WERI-Rb-1 (cell line): ENCODE results near the gene BMPR1A.
A peak's percentile ranks its signal among the peaks of the same experiment; 100 is the strongest.

Source experiments
- DNase-seq: peaks from one replicate; pipeline ENCODE4 v3.0.0-alpha.2; 2020
- H3K27ac ChIP-seq: fragments of 250-450 bp; sonication (Bioruptor Pico); 2 replicates; pipeline ENCODE4 v1.5.1; 2020; ENCODE audit warnings: mild to moderate bottlenecking, moderate library complexity
- H3K27me3 ChIP-seq: fragments of 250-450 bp; sonication (Bioruptor Pico); 2 replicates; pipeline ENCODE4 v1.5.1; 2021; ENCODE audit warnings: mild to moderate bottlenecking, low read depth, moderate library complexity; ENCODE audit not compliant: insufficient read depth, severe bottlenecking
- H3K36me3 ChIP-seq: fragments of 250-450 bp; sonication (Bioruptor Pico); 2 replicates; pipeline ENCODE4 v1.5.1; 2020; ENCODE audit warnings: mild to moderate bottlenecking, moderate library complexity
- H3K4me3 ChIP-seq: 2 replicates; pipeline ENCODE4 v1.5.1; 2011; ENCODE audit warnings: low read depth, mild to moderate bottlenecking, control low read depth, low read length
- H3K9me3 ChIP-seq: fragments of 250-450 bp; sonication (Bioruptor Pico); 2 replicates; pipeline ENCODE4 v1.5.1; 2021; ENCODE audit warnings: mild to moderate bottlenecking, moderate library complexity; ENCODE audit not compliant: severe bottlenecking
- CTCF ChIP-seq: IDR thresholded peaks from 2 replicates; pipeline ENCODE4 v1.5.1; 2011; ENCODE audit warnings: low read depth, mild to moderate bottlenecking, control low read depth, inconsistent platforms, low read length

BMPR1A gene

GRCh38 chr10:86962981-86963310, 206.5 kb downstream of the BMPR1A start:
- DNase-seq, result no peak
- TF ChIP-seq CTCF, result no peak

DNA sequence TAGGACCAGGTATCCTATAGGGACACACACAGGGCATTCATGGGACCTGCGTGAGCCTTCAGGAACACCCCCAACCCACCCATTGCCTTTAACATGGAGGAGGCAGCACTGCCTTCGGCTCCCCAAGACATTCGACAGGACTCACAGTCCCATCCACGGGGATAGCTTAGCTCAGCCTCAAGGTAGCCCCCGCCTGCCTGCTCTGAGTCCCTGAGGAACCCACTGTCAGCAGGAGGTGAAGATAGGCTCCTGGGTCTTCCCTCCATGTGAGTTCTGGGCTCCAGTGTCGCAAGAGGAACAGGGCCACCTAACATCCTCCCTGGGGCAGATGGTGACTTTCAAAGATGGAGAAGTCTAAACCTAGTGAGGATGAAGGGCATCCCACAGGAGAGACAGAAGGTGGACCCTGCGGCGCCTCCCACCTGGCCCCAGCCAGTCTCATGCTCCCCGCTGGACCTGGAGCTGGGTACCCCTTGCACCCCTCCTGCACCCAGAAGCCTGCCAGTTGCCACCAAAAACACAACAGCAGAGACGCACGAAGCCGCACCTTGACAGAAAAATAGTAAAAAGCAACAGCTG, 207.0 kb downstream of the BMPR1A start:
- Histone ChIP-seq H3K27me3 (no peaks in the 10 kb centered on the region), H3K27ac (peak overlapping the region; percentile 53), H3K36me3 (no peaks in the 10 kb centered on the region), H3K9me3 (no peaks in the 10 kb centered on the region), H3K4me3 (no peak overlapping the region)
- DNase-seq, result no peak
- TF ChIP-seq CTCF, result no peak

More at GRCh38 chr10:86962981-86963310, 206.5 kb downstream of the BMPR1A start:
- Histone ChIP-seq H3K36me3 (no peaks in the 10 kb centered on the region), H3K27ac (no peak overlapping the region; the same call in 1 of the 2 replicates), H3K4me3 (no peak overlapping the region), H3K9me3 (no peaks in the 10 kb centered on the region), H3K27me3 (no peaks in the 10 kb centered on the region)

DNA sequence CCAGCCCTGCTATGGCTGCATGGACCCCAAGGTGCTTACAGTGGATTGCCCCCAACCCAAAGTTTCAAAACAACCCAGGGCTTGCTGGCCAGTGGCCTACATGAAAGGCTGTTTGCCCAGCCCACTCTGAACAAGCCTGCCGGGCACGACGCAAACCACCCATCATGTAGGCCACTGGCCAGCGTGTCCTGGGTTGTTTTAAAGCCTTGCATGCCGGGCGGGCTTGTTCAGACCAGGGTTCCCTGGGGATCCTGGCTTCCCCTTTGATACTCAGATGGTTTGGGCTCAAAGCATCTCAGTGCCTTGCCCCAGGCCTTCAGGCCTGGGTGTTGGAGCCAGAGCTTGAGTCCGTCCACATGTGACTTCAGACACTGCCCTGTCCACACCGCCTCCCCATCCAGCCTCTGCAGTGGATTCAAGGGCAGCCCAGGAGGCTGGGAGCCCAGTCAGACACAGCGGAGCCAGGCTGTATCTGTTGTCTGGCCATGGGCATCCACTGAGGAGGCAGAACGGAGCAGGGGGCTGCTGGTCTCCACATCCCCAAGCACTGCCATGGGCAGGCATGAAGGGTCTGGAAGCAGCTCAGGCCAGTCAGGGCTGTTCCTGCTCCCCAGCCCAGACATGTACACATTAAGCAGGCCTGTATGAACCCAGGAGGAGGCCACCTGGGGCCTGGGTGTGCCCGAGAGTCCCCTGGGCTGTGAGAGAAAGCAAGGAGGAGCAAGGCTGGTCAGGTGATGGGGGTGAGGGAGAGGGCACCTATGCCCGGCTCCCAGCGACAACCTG, 207.8 kb downstream of the BMPR1A start:
- DNase-seq, result no peak

DNA sequence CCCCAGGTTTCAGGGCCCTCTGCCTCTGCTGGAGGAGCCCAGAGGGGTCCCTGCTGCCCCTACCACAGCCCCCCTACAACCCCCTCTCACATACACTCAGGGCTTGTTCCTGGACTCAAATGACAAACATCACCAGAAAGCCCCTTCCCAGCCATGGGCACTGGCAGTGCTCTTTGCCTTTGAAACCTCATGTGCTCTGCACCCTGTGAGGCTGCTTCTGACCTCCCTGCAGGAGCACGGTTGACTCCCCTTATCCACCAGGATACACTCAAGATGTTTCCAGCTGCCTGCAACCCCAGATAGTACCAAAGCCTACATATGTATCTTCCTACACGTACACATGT, 208.4 kb downstream of the BMPR1A start:
- Histone ChIP-seq H3K4me3 (no peak overlapping the region), H3K27ac (no peak overlapping the region), H3K27me3 (no peaks in the 10 kb centered on the region), H3K36me3 (no peaks in the 10 kb centered on the region), H3K9me3 (no peaks in the 10 kb centered on the region)
- no peak for DNase-seq
- TF ChIP-seq CTCF, result no peak

More for the DNA sequence above, 207.8 kb downstream of the BMPR1A start:
- TF ChIP-seq CTCF, result no peak
- Histone ChIP-seq H3K9me3 (no peaks in the 10 kb centered on the region), H3K27me3 (no peaks in the 10 kb centered on the region), H3K27ac (peak overlapping the region; percentile 53), H3K36me3 (no peaks in the 10 kb centered on the region), H3K4me3 (no peak overlapping the region)

DNA sequence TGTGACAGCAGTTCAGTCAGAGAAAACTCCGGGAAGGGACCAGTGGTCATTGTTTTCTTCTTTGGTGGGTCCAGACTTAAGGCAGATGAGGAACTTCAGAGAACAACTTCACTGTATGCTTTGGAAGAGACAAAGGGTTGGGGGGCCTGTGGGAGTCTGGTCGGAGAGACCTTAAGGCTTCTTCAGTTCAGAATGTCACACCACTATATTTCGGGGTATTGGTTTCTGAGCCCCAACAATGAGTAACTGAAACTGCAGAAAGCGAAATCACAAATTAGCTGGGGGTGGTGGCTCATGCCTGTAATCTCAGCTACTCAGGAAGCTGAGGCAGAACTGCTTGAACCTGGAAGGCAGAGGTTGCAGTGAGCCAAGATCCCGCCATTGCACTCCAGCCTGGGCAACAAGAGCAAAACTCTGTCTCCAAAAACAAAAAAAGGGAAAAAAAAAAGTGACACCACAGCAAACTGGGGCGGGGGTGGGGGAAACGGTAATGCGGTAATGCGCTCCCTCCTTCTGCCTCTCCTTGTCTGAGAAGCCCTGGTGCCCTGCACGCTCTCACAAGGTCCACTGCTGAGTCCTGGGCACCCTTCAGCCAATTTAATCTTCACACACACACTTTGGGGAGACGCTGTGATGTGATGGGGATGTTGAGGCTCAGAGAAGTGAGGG, 209.7 kb downstream of the BMPR1A start:
- H3K36me3 ChIP-seq, result no peaks in the 10 kb centered on the region
- H3K27me3 ChIP-seq, result no peaks in the 10 kb centered on the region
- no peak for TF ChIP-seq CTCF
- no peak for DNase-seq
- no peaks in the 10 kb centered on the region for H3K9me3 ChIP-seq
- peak overlapping the region; percentile 81 for H3K27ac ChIP-seq
- no peak overlapping the region for H3K4me3 ChIP-seq
